GM12878 (cell line): ENCODE data around the gene TAF13.

Experiments used
- CTCF ChIP-seq, 3 experiments: IDR thresholded peaks in 2 of 3; conservative IDR thresholded peaks in 1 of 3; 2 replicates each; pipeline ENCODE4 v1.5.1; 2011; ENCODE audit warnings: low read depth in 3 of 3, low read length in 3 of 3, mild to moderate bottlenecking in 3 of 3, control low read depth in 2 of 3, moderate library complexity in 2 of 3, inconsistent platforms in 1 of 3, mixed read lengths in 1 of 3; ENCODE audit not compliant: control insufficient read depth in 2 of 3, insufficient read depth in 1 of 3; ENCODE audit errors: extremely low read depth in 1 of 3
- NFIC ChIP-seq: IDR thresholded peaks from 2 replicates; pipeline ENCODE4 v1.6.1; 2012; ENCODE audit warnings: low read depth, mild to moderate bottlenecking, inconsistent platforms, low read length, moderate library complexity
- RCOR1 ChIP-seq: conservative IDR thresholded peaks from 2 replicates; pipeline ENCODE4 v1.6.1; 2012; ENCODE audit warnings: low read depth, low read length, improper control_type of control experiment
- SP1 ChIP-seq: IDR thresholded peaks from one replicate; pipeline ENCODE4 v1.6.1; 2011; ENCODE audit warnings: low read depth, low read length
- TCF12 ChIP-seq: IDR thresholded peaks from 2 replicates; pipeline ENCODE4 v1.6.1; 2011; ENCODE audit warnings: low read depth, mild to moderate bottlenecking, low read length
- YY1 ChIP-seq: IDR thresholded peaks from 2 replicates; pipeline ENCODE4 v1.6.1; 2011; ENCODE audit warnings: low read depth, mild to moderate bottlenecking, low read length

GRCh38 chr1:109109906-109110305, 34.1 kb upstream of the TAF13 start:
- no peak for TF ChIP-seq YY1
- TF ChIP-seq NFIC, result no peak
- no peak for TF ChIP-seq RCOR1
- TF ChIP-seq CTCF (IDR thresholded peaks at IDR 0.05 in 2 of 3, conservative IDR thresholded peaks at IDR 0.05 in 1 of 3; ENCODE audit: control insufficient read depth in 2 of 3, extremely low read depth in 1 of 3, insufficient read depth in 1 of 3, low read depth in 3 of 3, low read length in 3 of 3), result no peak
- no peak for TF ChIP-seq SP1
- TF ChIP-seq TCF12, result no peak
